HCT116 (cell line): ENCODE results near the gene SLC66A3.

Experiments
- EZH2 ChIP-seq: fragments of 200-600 bp; sonication (generic); IDR thresholded peaks from 2 replicates; pipeline ENCODE4 v1.6.1; 2017; ENCODE audit warnings: antibody characterized with exemption, mixed run types
- EZH2phosphoT487 ChIP-seq: fragments of 200-600 bp; IDR thresholded peaks from 2 replicates; pipeline ENCODE4 v1.6.1; 2018; ENCODE audit warnings: antibody characterized with exemption, borderline replicate concordance
- POLR2A ChIP-seq: IDR thresholded peaks from 2 replicates; pipeline ENCODE4 v1.7.0; 2011; ENCODE audit warnings: borderline replicate concordance; ENCODE audit not compliant: insufficient read depth, insufficient read length; ENCODE audit errors: extremely low read depth
- POLR2AphosphoS5 ChIP-seq: IDR thresholded peaks from 2 replicates; pipeline ENCODE4 v1.6.1; 2011; ENCODE audit warnings: mild to moderate bottlenecking, low read depth, low read length, moderate library complexity
- SP1 ChIP-seq: IDR thresholded peaks from 2 replicates; pipeline ENCODE4 v1.6.1; 2012; ENCODE audit warnings: low read depth
- TF ChIP-seq, protein P1 (sequence below), 3 experiments: fragments of 200-600 bp in 1 of 3; sonication (generic) in 1 of 3; IDR thresholded peaks in 2 of 3; conservative IDR thresholded peaks in 1 of 3; 2 replicates each; pipeline ENCODE4 v1.5.1; 2012 to 2017; ENCODE audit warnings: low read depth in 2 of 3, low read length in 2 of 3, antibody characterized with exemption in 1 of 3, borderline replicate concordance in 1 of 3, control low read depth in 1 of 3, mild to moderate bottlenecking in 1 of 3, mixed read lengths in 1 of 3, mixed run types in 1 of 3, moderate library complexity in 1 of 3; ENCODE audit not compliant: insufficient read depth in 1 of 3

GRCh38 chr2:11156396-11157075 is 1.3 kb downstream of the SLC66A3 start:
- TF ChIP-seq POLR2A, result no peak
- TF ChIP-seq, protein P1, sequence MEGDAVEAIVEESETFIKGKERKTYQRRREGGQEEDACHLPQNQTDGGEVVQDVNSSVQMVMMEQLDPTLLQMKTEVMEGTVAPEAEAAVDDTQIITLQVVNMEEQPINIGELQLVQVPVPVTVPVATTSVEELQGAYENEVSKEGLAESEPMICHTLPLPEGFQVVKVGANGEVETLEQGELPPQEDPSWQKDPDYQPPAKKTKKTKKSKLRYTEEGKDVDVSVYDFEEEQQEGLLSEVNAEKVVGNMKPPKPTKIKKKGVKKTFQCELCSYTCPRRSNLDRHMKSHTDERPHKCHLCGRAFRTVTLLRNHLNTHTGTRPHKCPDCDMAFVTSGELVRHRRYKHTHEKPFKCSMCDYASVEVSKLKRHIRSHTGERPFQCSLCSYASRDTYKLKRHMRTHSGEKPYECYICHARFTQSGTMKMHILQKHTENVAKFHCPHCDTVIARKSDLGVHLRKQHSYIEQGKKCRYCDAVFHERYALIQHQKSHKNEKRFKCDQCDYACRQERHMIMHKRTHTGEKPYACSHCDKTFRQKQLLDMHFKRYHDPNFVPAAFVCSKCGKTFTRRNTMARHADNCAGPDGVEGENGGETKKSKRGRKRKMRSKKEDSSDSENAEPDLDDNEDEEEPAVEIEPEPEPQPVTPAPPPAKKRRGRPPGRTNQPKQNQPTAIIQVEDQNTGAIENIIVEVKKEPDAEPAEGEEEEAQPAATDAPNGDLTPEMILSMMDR (IDR thresholded peaks at IDR 0.05 in 2 of 3, conservative IDR thresholded peaks at IDR 0.05 in 1 of 3; ENCODE audit: borderline replicate concordance in 1 of 3, insufficient read depth in 1 of 3, low read depth in 2 of 3, low read length in 2 of 3), result no peak
- no peak for TF ChIP-seq POLR2AphosphoS5
- TF ChIP-seq EZH2phosphoT487, result no peak
- TF ChIP-seq EZH2, result no peak
- no peak for TF ChIP-seq SP1
